NCI-H2029 (cell line): Measurements from ENCODE around the gene FAM227B.
"Not testable (repeated sequence)": the region's sequence is repeated elsewhere in the genome, so short reads cannot be mapped to it uniquely, and the experiment has no call there.

Experiments used
- DNase-seq: peaks from one replicate; lab custom pipeline; 2025; lab: John Stamatoyannopoulos, UW

Gene FAM227B

DNA sequence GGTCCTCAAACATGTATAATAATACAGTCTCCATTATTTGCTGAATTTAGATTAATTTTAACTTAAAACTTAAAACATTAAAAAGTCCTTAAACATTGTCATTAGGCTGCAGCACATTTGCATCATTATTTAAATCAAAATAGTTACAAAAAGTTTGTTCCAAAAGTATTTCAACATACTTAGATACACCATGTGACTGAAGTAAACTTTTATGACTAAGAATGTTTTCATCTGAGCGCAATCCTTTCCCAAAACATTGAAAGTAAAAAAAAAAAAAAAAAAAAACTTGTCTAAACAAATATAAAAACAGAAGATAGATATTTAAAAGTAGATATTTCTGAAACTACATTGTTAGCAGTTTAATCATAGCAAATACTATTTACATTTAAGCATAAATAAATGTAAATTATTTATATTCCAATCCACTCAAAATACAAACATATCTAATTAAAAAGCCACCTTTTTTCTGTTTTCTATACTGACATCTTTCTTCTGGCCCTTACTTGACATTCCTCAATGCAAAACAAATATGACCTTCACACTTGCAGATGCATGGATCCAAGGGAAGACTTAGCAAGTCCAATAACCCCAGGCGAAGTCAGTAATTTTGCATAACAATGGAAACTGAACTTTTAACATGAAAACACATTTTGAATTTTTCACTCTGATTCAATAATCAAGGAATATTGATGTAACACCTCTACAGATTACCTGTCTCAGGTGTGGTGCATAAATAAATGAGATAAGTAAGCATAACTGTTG, 10.3 kb downstream of the FAM227B start:
- DNase-seq: no peak

- DNase-seq: no peak
Observed at GRCh38 chr15:49606594-49606993, 14.0 kb downstream of the FAM227B start.

DNA sequence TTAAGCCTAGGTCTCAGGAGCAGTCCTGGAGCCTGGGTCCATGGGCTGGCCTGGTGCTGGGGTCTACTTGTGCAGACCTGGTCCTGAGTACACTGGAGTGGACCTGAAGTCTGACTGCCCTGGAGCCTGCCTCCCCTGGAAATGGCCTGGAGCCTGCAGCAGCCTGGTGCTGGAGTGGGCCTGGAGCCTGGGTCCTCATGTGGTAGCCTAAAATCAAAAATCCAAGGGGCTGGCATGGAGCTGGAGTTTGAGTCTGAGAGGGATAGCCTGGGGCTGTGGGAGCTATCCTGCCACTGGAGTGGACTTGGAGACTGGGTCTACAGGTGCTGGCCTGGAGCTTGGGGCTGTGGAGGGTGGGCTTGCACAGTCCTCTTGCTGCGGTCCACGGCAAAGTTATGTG, 15.0 kb downstream of the FAM227B start:
- no peak for DNase-seq

DNA sequence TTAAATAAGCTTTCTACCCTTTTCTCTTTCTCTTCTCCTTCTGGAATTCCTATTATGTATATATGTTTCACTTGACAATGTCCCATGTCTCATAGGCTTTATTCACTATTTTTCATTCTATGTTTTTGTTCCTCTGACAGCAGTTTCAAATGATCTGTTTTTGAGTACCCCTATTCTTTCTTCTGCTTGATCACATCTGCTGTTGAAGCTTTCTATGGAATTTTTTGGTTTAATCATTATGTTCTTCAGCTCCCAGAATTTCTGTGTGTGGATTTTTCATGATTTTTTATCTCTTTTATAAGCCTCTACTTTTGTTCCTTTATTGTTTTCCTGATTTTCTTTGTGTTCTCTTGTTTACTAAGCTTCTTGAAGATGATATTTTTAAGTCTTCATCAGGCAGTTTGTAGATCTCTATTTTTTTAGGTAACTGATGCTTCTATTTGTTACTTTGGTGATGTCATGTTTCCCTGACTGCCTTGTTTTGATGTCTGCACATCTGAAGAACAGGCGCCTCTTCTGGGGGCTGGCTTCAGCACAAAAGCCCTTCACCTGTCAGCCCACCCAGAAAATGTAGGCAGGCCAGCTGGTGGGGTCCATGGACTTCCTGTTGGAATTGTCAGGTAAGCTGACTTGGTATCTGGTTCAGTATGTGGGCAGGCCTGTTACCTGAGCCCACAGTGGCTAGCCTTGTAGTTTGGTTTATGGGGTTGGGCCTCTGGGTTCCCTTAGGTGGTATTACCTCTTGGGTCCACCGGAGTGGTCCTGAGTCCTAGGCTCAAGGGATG, 15.8 kb downstream of the FAM227B start:
- no peak for DNase-seq

DNA sequence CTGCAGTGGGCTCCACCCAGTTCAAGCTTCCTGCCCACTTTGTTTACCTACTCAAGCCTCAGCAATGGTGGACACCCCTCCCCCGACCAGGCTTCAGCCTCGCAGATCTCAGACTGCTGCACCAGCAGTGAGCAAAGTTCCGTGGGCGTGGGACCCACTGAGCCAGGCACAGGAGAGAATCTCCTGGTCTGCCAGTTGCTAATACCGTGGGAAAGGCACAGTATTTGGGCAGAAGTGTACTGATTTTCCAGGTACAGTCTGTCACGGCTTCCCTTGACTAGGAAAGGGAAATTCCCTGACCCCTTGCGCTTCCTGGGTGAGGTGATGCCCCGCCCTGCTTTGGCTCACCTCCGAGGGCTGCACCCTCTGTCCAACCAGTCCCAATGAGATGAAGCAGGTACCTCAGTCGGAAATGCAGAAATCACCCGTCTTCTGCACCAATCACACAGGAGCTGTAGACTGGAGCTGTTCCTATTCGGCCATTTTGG, 27.7 kb downstream of the FAM227B start:
- not testable (repeated sequence) for DNase-seq

DNA sequence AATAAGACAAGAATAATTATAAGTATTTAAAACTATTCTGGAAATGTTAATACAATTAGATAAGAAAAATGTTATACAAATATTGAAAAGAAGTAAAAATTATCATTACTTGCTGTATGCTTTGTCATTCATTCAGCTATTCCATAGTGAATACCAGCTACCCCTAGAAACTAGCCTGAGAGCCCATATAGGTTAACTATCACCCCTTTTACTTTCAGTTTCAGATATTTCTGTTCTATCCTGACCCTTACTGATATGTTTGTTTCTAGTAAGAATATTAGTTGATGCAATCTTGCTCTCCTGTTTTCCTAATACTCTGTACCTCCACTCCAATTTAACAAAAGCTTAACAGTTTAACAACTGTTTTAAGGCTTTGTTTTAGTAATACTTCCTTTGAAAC, 31.6 kb downstream of the FAM227B start:
- DNase-seq: no peak

DNA sequence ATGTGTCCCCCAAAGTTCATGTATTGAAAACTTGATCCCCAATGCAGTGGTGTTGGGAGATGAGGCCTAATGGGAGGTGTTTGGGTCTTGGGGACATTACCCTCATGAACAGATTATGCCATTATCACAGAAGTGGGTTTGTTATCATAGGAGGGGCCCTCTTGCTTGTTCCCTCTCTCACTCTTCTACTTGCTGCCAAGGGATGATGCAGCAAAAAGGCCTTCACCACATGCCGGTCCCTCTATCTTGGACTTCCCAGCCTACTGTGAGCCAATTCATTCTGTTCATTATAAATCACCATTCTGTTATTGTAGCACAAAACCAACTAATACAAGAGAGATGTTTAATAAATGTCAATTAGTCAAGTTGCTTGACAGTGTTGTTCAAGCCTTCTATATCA, 47.2 kb downstream of the FAM227B start:
- DNase-seq: no peak

GRCh38 chr15:49570672-49571071, 49.9 kb downstream of the FAM227B start:
- DNase-seq: no peak

GRCh38 chr15:49570174-49570573, 50.4 kb downstream of the FAM227B start:
- DNase-seq: no peak

DNA sequence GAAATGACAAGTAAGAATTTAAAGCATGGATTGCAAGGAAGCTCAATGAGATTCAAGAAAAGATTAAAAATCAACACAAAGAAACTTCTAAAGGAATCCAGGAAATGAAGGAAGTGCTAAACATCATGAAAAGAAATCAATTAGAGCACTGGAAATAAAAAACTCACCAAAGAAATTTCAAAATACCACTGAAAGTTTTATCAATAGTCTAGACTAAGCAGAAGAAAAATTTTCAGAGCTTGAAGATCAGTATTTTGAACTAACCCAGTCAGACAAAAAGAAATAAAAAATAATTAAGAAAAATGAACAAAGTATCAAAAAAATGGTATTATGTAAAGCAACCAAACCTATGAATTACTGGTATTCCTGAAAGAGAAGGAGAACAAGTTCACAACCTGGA, 60.6 kb downstream of the FAM227B start:
- DNase-seq: no peak

GRCh38 chr15:49558929-49559328, 61.7 kb downstream of the FAM227B start:
- no peak for DNase-seq

GRCh38 chr15:49556437-49556836, 64.2 kb downstream of the FAM227B start:
- DNase-seq: no peak

DNA sequence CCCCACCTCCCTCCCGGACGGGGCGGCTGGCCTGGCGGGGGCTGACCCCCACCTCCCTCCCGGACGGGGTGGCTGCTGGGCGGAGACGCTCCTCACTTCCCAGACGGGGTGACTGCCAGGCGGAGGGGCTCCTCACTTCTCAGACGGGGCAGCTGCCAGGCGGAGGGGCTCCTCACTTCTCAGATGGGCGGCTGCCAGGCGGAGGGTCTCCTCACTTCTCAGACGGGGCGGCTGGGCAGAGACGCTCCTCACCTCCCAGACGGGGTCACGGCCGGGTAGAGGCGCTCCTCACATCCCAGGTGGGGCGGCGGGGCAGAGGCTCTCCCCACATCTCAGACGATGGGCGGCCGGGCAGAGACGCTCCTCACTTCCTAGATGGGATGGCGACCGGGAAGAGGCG, 70.3 kb downstream of the FAM227B start:
- not testable (repeated sequence) for DNase-seq

- no peak for DNase-seq
Observed at GRCh38 chr15:49538520-49538919, 82.1 kb downstream of the FAM227B start.

DNA sequence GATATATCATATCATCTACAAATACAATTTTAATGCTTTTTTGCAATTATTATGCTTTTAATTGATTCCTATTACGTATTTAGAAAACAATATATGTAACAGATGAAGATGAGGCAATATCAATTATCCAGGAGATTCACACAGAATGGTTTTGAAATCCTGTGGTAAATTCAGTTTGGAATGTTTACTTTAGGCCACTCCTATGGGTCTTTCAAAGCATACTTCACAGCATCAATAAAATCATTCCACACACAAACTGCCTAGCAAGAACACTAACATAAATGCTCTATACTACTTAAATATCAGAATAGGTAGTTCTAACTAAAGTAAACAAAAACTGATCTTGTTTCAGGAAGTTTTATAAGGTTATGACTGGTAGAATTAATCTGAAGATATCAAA, 90.5 kb downstream of the FAM227B start:
- no peak for DNase-seq

GRCh38 chr15:49528289-49528688, 92.3 kb downstream of the FAM227B start:
- no peak for DNase-seq

DNA sequence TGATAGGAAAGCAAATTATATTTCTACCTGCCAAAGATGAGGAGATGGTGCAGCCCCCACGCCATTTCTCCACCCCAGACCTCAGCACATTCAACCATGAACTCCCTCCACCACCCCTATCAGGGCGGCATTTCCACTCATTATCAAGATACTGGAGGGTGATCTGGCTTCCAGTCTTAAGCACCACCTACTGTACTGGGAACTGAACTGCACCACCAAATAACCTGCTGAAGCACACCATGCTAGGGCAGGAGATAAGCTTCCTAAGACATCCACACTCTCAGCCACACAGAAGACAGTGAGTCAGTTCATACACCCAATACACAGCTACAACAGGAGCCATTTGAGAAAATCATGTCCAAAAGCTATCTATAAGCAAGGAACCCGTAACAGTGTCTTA, 98.8 kb downstream of the FAM227B start:
- DNase-seq: no peak

DNA sequence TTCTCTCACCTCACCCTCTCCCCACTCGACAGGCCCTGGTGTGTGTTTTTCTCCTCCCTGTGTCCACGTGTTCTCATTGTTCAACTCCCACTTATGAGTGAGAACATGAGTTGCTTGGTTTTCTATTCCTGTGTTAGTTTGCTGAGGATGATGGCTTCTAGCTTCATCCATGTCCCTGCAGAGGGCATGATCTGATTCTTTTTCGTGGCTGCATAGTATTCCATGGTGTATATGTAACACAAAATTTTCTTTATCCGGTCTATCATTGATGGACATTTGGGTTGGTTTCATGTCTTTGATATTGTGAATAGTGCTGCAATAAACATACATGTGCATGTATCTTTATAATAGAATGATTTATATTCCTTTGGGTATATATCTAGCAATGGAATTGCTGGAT, 107.9 kb downstream of the FAM227B start:
- not testable (repeated sequence) for DNase-seq

DNA sequence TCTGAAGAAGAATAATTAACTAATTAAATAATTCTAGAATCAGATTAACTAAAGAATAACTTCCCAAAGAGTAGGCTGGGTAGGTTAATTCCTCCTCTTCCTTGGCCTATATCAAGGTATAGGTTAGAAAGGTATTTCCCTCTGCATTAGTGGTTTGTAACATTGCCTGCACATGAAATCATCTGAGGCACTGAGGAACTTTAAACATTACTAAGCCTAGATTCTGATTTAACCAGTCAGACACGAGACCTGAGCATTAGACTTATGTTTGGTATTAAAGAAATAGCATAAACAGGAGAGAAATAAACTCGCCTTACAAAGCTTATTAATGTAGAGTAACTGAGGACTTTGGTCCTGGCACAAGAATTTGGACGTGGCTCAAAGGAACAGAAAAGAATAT, 113.4 kb downstream of the FAM227B start:
- no peak for DNase-seq

GRCh38 chr15:49506341-49506740, 114.3 kb downstream of the FAM227B start:
- no peak for DNase-seq

- DNase-seq: no peak
Observed at GRCh38 chr15:49501586-49501985, 119.0 kb downstream of the FAM227B start.

- no peak for DNase-seq
Observed at GRCh38 chr15:49495993-49496753, 124.4 kb downstream of the FAM227B start.

DNA sequence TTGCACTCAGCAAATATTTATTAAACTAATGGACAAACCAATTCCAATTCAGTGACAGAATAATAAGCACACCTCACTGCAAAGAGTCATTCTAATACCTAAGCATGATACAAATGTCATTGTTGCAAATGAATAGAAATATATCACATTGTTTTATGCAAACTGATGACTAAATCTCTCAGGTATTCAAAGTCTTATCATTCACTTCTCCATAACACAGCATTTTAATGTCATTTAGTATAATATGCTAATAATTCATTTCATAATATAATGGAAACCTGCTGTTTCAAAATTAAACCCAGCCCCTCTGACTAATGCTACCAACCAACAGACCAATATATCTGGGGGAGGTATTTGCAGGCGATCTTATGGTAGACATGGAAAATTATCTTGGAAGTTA, 125.8 kb downstream of the FAM227B start:
- no peak for DNase-seq
